ENCODE results near the gene PLXND1.

Gene PLXND1

GRCh38 chr3:129602730-129603560 is 3.5 kb downstream of the PLXND1 start:
- TF ChIP-seq CTCF (conservative IDR thresholded peaks at IDR 0.05) = no peak

GRCh38 chr3:129602309-129602708 is 4.2 kb downstream of the PLXND1 start:
- no peak overlapping the region for H3K27ac ChIP-seq
- TF ChIP-seq CTCF (conservative IDR thresholded peaks at IDR 0.05) = no peak

More at GRCh38 chr3:129602730-129603560, 3.5 kb downstream of the PLXND1 start:
- no peak overlapping the region for H3K27ac ChIP-seq

- no peak overlapping the region for H3K27ac ChIP-seq
- TF ChIP-seq CTCF (conservative IDR thresholded peaks at IDR 0.05) = no peak
These were observed 4.8 kb downstream of the PLXND1 start for GRCh38 chr3:129601713-129602112.

- no peak for TF ChIP-seq CTCF (conservative IDR thresholded peaks at IDR 0.05)
- H3K27ac ChIP-seq = no peak overlapping the region
These were observed 6.1 kb downstream of the PLXND1 start for GRCh38 chr3:129600348-129600747.

GRCh38 chr3:129599607-129600006 is 6.9 kb downstream of the PLXND1 start:
- H3K27ac ChIP-seq = no peak overlapping the region
- no peak for TF ChIP-seq CTCF (conservative IDR thresholded peaks at IDR 0.05)

GRCh38 chr3:129599073-129599472 is 7.4 kb downstream of the PLXND1 start:
- H3K27ac ChIP-seq = no peak overlapping the region
- TF ChIP-seq CTCF (conservative IDR thresholded peaks at IDR 0.05) = no peak

- no peak for TF ChIP-seq CTCF (conservative IDR thresholded peaks at IDR 0.05)
- H3K27ac ChIP-seq = no peak overlapping the region
These were observed 8.0 kb downstream of the PLXND1 start for GRCh38 chr3:129598484-129598883.

Measured in VCaP (cell line).